HEK293 (cell line): ENCODE data around the gene WWOX.

Experiments used
- CTCF ChIP-seq: fragments of 450-650 bp; formaldehyde crosslinking; IDR thresholded peaks from 2 replicates; pipeline ENCODE4 v1.5.1; 2016; ENCODE audit warnings: missing biosample characterization, missing genetic modification characterization
- GLI2 ChIP-seq: fragments of 450-650 bp; formaldehyde crosslinking; IDR thresholded peaks from 2 replicates; pipeline ENCODE4; 2017; ENCODE audit warnings: missing biosample characterization, missing genetic modification characterization, low read depth, borderline replicate concordance
- PBX3 ChIP-seq: sonication (generic); formaldehyde crosslinking; IDR thresholded peaks from 2 replicates; pipeline ENCODE4 v1.8.1; 2022; ENCODE audit warnings: mild to moderate bottlenecking, moderate library complexity, missing genetic modification reagents
- ZNF416 ChIP-seq: fragments of 450-650 bp; formaldehyde crosslinking; IDR thresholded peaks from 2 replicates; pipeline ENCODE4 v1.5.1; 2016; ENCODE audit warnings: missing biosample characterization, missing genetic modification characterization

GRCh38 chr16:78310990-78311561 lies 211.6 kb downstream of the WWOX start:
- no peak for TF ChIP-seq ZNF416
- TF ChIP-seq GLI2 (tag by site-specific recombination) = no peak
- TF ChIP-seq PBX3 (CRISPR knock-in tag) = no peak
- no peak for TF ChIP-seq CTCF (tag by site-specific recombination)
